Osteoblast (primary cell): ENCODE data around the gene RYR3. TPM values are rescaled to one million over a fixed set of nuclear protein-coding genes. Genes with fewer than 3 reads are reported as not detected.

ENCODE experiments used
- DNase-seq: peaks from one replicate; pipeline ENCODE4 v3.0.0; 2011; ENCODE audit warnings: low spot score, mixed read lengths; ENCODE audit not compliant: insufficient read length; ENCODE audit errors: missing footprints
- H2AFZ ChIP-seq: 2 replicates; pipeline ENCODE4 v1.6.0; 2011; ENCODE audit warnings: mild to moderate bottlenecking, low read length
- H3K27ac ChIP-seq: 2 replicates; pipeline ENCODE4 v1.5.1; 2011; ENCODE audit warnings: mild to moderate bottlenecking, low read depth, low read length, moderate library complexity
- H3K27me3 ChIP-seq: 2 replicates; pipeline ENCODE4 v1.6.0; 2012; ENCODE audit warnings: mild to moderate bottlenecking, control low read depth, inconsistent platforms, low read length, moderate library complexity; ENCODE audit not compliant: insufficient read depth
- H3K36me3 ChIP-seq: 2 replicates; pipeline ENCODE4 v1.5.1; 2011; ENCODE audit warnings: mild to moderate bottlenecking, low read length, control low read depth, moderate library complexity; ENCODE audit not compliant: insufficient read depth
- H3K4me1 ChIP-seq: 2 replicates; pipeline ENCODE4 v1.5.1; 2011; ENCODE audit warnings: mild to moderate bottlenecking, low read length, control low read depth, moderate library complexity; ENCODE audit not compliant: insufficient read depth
- H3K4me2 ChIP-seq: 2 replicates; pipeline ENCODE4 v1.6.0; 2011; ENCODE audit warnings: mild to moderate bottlenecking, low read length; ENCODE audit not compliant: insufficient read depth
- H3K4me3 ChIP-seq: fragments of 200-600 bp; sonication (generic); 3 replicates; pipeline ENCODE4 v1.5.1; 2012; ENCODE audit warnings: mild to moderate bottlenecking, low read length, inconsistent platforms; ENCODE audit not compliant: insufficient read depth
- H3K79me2 ChIP-seq: 2 replicates; pipeline ENCODE4 v1.6.0; 2012; ENCODE audit warnings: mild to moderate bottlenecking, low read length, control low read depth, inconsistent platforms; ENCODE audit not compliant: insufficient read depth
- H3K9me3 ChIP-seq: 2 replicates; pipeline ENCODE4 v1.5.1; 2011; ENCODE audit warnings: low read depth, low read length, control low read depth
- H4K20me1 ChIP-seq: 2 replicates; pipeline ENCODE4 v1.6.0; 2012; ENCODE audit warnings: mild to moderate bottlenecking, low read length, control low read depth; ENCODE audit not compliant: insufficient read depth
- total RNA-seq: library from RNA; depleted of rRNA; stranded (reverse); fragments of >200 nt; gene quantifications from 2 replicates; pipeline ENCODE4 v1.2.3, GENCODE V29; 2012
- TF ChIP-seq, protein P1 (sequence below): IDR thresholded peaks from 2 replicates; pipeline ENCODE4 v1.5.1; 2011; ENCODE audit warnings: mild to moderate bottlenecking, low read depth, low read length, moderate library complexity; ENCODE audit errors: extremely low read depth

The RYR3 gene
- total RNA-seq, 1 donor, result not detected

DNA sequence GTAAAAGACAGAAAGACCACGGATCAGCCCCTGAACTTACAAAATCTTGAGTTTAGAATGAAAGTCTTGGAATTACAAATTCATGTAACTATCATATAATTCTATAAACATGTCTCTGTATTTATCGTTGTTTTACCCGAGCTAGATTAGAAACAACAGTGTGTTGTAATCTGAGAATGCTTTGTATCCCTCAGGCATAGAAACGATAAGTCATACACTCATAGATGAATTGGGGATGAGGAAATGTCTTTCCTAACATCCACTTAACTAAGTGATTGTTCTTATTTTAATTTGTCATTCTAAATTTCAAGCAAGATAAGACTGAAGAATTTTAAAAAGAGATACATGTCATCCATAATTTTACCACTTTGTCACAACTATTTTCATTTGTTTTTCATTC, 165.3 kb downstream of the RYR3 start:
- Histone ChIP-seq H3K4me3 (no peak overlapping the region), H4K20me1 (no peaks in the 10 kb centered on the region), H3K79me2 (no peaks in the 10 kb centered on the region), H3K36me3 (no peaks in the 10 kb centered on the region), H3K4me2 (no peak overlapping the region), H3K9me3 (no peaks in the 10 kb centered on the region), H2AFZ (no peak overlapping the region), H3K4me1 (no peaks in the 10 kb centered on the region), H3K27ac (no peak overlapping the region), H3K27me3 (no peaks in the 10 kb centered on the region)
- no peak for DNase-seq
- TF ChIP-seq, protein P1, sequence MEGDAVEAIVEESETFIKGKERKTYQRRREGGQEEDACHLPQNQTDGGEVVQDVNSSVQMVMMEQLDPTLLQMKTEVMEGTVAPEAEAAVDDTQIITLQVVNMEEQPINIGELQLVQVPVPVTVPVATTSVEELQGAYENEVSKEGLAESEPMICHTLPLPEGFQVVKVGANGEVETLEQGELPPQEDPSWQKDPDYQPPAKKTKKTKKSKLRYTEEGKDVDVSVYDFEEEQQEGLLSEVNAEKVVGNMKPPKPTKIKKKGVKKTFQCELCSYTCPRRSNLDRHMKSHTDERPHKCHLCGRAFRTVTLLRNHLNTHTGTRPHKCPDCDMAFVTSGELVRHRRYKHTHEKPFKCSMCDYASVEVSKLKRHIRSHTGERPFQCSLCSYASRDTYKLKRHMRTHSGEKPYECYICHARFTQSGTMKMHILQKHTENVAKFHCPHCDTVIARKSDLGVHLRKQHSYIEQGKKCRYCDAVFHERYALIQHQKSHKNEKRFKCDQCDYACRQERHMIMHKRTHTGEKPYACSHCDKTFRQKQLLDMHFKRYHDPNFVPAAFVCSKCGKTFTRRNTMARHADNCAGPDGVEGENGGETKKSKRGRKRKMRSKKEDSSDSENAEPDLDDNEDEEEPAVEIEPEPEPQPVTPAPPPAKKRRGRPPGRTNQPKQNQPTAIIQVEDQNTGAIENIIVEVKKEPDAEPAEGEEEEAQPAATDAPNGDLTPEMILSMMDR, result no peak

DNA sequence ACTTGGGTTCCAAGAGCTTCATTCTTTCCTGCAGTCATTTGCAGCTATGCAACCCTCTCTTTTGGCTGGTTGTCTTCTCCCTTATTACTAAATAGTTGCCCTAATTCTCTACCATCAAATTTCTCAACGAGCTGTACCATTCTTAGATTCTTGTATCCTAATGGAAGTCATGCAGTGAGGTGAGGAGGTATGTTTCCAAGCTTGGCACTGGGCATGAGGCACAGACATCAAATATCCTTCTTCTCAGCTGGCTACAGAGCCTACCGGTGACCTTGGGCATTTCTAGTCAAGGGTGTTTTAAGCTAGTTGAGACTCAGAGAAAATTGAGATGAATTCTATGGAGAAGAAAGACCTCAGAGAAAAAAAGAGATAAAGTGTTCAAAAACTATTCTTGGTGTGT, 166.1 kb downstream of the RYR3 start:
- H3K4me3 ChIP-seq, result no peak overlapping the region
- H3K4me1 ChIP-seq, result no peaks in the 10 kb centered on the region
- H3K9me3 ChIP-seq, result no peaks in the 10 kb centered on the region
- no peak for DNase-seq
- H3K36me3 ChIP-seq, result no peaks in the 10 kb centered on the region
- H2AFZ ChIP-seq, result no peak overlapping the region
- H3K27me3 ChIP-seq, result no peaks in the 10 kb centered on the region
- H3K27ac ChIP-seq, result no peak overlapping the region
- TF ChIP-seq, protein P1, result no peak
- no peaks in the 10 kb centered on the region for H4K20me1 ChIP-seq
- no peak overlapping the region for H3K4me2 ChIP-seq
- no peaks in the 10 kb centered on the region for H3K79me2 ChIP-seq

DNA sequence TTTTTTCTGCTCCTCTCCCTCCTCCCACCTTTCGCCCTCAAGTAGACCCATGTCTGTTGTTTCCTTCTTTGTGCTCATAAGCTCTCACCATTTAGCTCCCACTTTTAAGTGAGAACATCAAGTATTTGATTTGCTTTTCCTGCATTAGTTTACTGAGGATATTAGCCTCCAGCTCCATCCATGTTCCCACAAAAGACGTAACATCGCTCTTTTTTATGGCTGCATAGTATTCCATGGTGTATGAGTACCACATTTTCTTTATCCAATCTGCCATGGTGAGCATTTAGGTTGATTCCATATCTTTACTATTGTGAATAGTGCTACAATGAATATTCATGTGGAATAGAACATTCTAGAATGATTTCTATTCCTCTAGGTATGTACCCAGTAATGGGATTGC, 178.6 kb downstream of the RYR3 start:
- Histone ChIP-seq H3K27me3 (no peaks in the 10 kb centered on the region), H3K4me2 (no peak overlapping the region), H3K4me1 (no peaks in the 10 kb centered on the region), H3K79me2 (no peaks in the 10 kb centered on the region), H3K36me3 (no peaks in the 10 kb centered on the region), H3K4me3 (no peak overlapping the region), H3K9me3 (no peaks in the 10 kb centered on the region), H4K20me1 (no peaks in the 10 kb centered on the region), H2AFZ (no peak overlapping the region), H3K27ac (no peak overlapping the region)
- DNase-seq, result no peak
- TF ChIP-seq, protein P1, result no peak

DNA sequence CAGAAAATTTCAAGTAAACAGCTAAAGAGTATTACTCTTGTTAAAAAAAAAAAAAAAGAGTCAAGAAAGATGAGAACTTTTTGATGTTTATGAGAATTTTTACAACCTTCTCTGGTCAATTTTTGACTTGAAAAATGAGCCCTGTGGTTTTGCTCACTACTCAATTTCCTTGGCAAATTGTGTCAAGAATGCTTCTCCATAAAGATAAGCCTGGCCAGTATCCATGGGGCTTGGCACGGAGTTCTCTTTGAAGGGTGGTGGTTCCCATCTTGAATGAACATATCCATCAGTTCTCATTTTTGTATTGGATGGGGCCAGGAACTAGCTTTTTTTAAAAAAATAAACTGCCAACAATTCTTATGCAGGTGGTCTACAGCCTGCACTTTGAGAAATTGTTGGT, 179.9 kb downstream of the RYR3 start:
- Histone ChIP-seq H3K79me2 (no peaks in the 10 kb centered on the region), H3K4me1 (no peaks in the 10 kb centered on the region), H4K20me1 (no peaks in the 10 kb centered on the region), H3K4me3 (no peak overlapping the region), H2AFZ (no peak overlapping the region), H3K4me2 (no peak overlapping the region), H3K9me3 (no peaks in the 10 kb centered on the region), H3K27ac (no peak overlapping the region), H3K27me3 (no peaks in the 10 kb centered on the region), H3K36me3 (no peaks in the 10 kb centered on the region)
- DNase-seq, result no peak
- TF ChIP-seq, protein P1, result no peak
